GM23338 (cell line): ENCODE results near the gene DNAL1. TPM values are rescaled to one million over a fixed set of nuclear protein-coding genes. Genes with fewer than 3 reads are reported as not detected.

Source experiments
- ATAC-seq: fragments of 200-7000 bp; cut with Tn5 transposase; 3 replicates; pipeline ENCODE4 v1.9.1; 2020
- DNase-seq: peaks from one replicate; pipeline ENCODE4 v3.0.0-alpha.2; 2015; ENCODE audit warnings: low spot score
- H2AFZ ChIP-seq: fragments of 200-600 bp; sonication (generic); 2 replicates; pipeline ENCODE4 v1.8.0; 2016; ENCODE audit warnings: antibody characterized with exemption, mild to moderate bottlenecking, moderate library complexity
- H3F3A ChIP-seq: fragments of 200-600 bp; sonication (generic); replicated peaks from 2 replicates; pipeline ENCODE4 v1.8.0; 2017; ENCODE audit warnings: antibody characterized with exemption, mixed run types, low read depth
- H3K27ac ChIP-seq: fragments of 200-600 bp; sonication (generic); 2 replicates; pipeline ENCODE4 v1.6.1; 2016; ENCODE audit warnings: low read depth
- H3K27me3 ChIP-seq: fragments of 200-600 bp; sonication (generic); 2 replicates; pipeline ENCODE4 v1.8.0; 2016; ENCODE audit warnings: mild to moderate bottlenecking, mixed run types, moderate library complexity; ENCODE audit not compliant: insufficient read depth
- H3K36me3 ChIP-seq: fragments of 200-600 bp; sonication (generic); 2 replicates; pipeline ENCODE4 v1.8.0; 2016; ENCODE audit warnings: mild to moderate bottlenecking; ENCODE audit not compliant: insufficient read depth
- H3K4me1 ChIP-seq: fragments of 200-600 bp; sonication (generic); 2 replicates; pipeline ENCODE4 v1.8.0; 2016; ENCODE audit warnings: mild to moderate bottlenecking, moderate library complexity; ENCODE audit not compliant: insufficient read depth
- H3K4me2 ChIP-seq: fragments of 200-600 bp; sonication (generic); 2 replicates; pipeline ENCODE4 v1.7.1; 2017; ENCODE audit warnings: mixed run types
- H3K4me3 ChIP-seq: fragments of 200-600 bp; sonication (generic); 2 replicates; pipeline ENCODE4 v1.6.1; 2016; ENCODE audit warnings: mixed run types
- H3K79me2 ChIP-seq: fragments of 200-600 bp; sonication (generic); replicated peaks from 2 replicates; pipeline ENCODE4 v1.8.0; 2017; ENCODE audit warnings: mild to moderate bottlenecking; ENCODE audit not compliant: insufficient read depth
- H3K9me2 ChIP-seq: fragments of 200-600 bp; sonication (generic); 2 replicates; pipeline ENCODE4 v1.8.0; 2017; ENCODE audit not compliant: insufficient read depth
- H4K20me1 ChIP-seq: fragments of 200-600 bp; sonication (generic); replicated peaks from 2 replicates; pipeline ENCODE4 v1.8.0; 2017; ENCODE audit warnings: mild to moderate bottlenecking; ENCODE audit not compliant: insufficient read depth
- H3K27ac Mint-ChIP-seq: 2 replicates; pipeline ENCODE4 v1.8.0; 2020; ENCODE audit warnings: inconsistent platforms, mild to moderate bottlenecking, moderate library complexity, mixed read lengths
- H3K27me3 Mint-ChIP-seq: 3 replicates; pipeline ENCODE4 v1.8.0; 2022; ENCODE audit warnings: low read depth, mild to moderate bottlenecking, moderate library complexity, mixed read lengths, inconsistent platforms; ENCODE audit not compliant: insufficient read depth, poor library complexity
- H3K36me3 Mint-ChIP-seq: 3 replicates; pipeline ENCODE4 v1.8.0; 2021; ENCODE audit warnings: low read depth, mild to moderate bottlenecking, inconsistent platforms, moderate library complexity, mixed read lengths
- H3K4me1 Mint-ChIP-seq: 3 replicates; pipeline ENCODE4 v1.8.0; 2020; ENCODE audit warnings: mild to moderate bottlenecking, inconsistent platforms, mixed read lengths
- H3K4me3 Mint-ChIP-seq: 3 replicates; pipeline ENCODE4 v1.8.0; 2021; ENCODE audit warnings: moderate library complexity, mild to moderate bottlenecking, inconsistent platforms, mixed read lengths
- H3K9me3 Mint-ChIP-seq: 3 replicates; pipeline ENCODE4 v1.8.0; 2020; ENCODE audit warnings: moderate library complexity, mild to moderate bottlenecking, inconsistent platforms, mixed read lengths
- CREB1 ChIP-seq: fragments of 250-450 bp; sonication (Bioruptor Pico); IDR thresholded peaks from 2 replicates; pipeline ENCODE4 v1.5.0; 2020; ENCODE audit warnings: low read depth, mild to moderate bottlenecking, moderate library complexity
- ETS1 ChIP-seq: IDR thresholded peaks from 2 replicates; pipeline ENCODE4 v1.6.1; 2016; ENCODE audit warnings: antibody characterized with exemption
- EZH2 ChIP-seq: fragments of 200-600 bp; sonication (generic); IDR thresholded peaks from one replicate; pipeline ENCODE4 v1.8.0; 2017; ENCODE audit warnings: antibody characterized with exemption, mild to moderate bottlenecking, low read depth; ENCODE audit not compliant: unreplicated experiment
- EZH2phosphoT487 ChIP-seq: fragments of 200-600 bp; sonication (generic); IDR thresholded peaks from one replicate; pipeline ENCODE4 v1.8.1; 2018; ENCODE audit warnings: antibody characterized with exemption; ENCODE audit not compliant: unreplicated experiment
- JUNB ChIP-seq: IDR thresholded peaks from one replicate; pipeline ENCODE4 v1.6.1; 2016; ENCODE audit warnings: antibody characterized with exemption; ENCODE audit not compliant: unreplicated experiment
- NANOG ChIP-seq: IDR thresholded peaks from 2 replicates; pipeline ENCODE4 v1.6.1; 2016; ENCODE audit warnings: antibody characterized with exemption, borderline replicate concordance
- POLR2AphosphoS5 ChIP-seq: IDR thresholded peaks from 2 replicates; pipeline ENCODE4 v1.6.1; 2016; ENCODE audit warnings: antibody characterized with exemption, low read depth
- REST ChIP-seq: IDR thresholded peaks from one replicate; pipeline ENCODE4 v1.6.1; 2018; ENCODE audit warnings: antibody characterized with exemption; ENCODE audit not compliant: unreplicated experiment
- ZNF114 ChIP-seq: fragments of 250-450 bp; sonication (Bioruptor Pico); IDR thresholded peaks from 2 replicates; pipeline ENCODE4 v1.5.0; 2020; ENCODE audit warnings: mild to moderate bottlenecking, moderate library complexity
- ZNF331 ChIP-seq: fragments of 250-450 bp; sonication (Bioruptor Pico); IDR thresholded peaks from 2 replicates; pipeline ENCODE4 v1.5.0; 2020; ENCODE audit warnings: low read depth, mild to moderate bottlenecking, moderate library complexity
- polyA plus RNA-seq: library from polyadenylated mRNA; unstranded; fragments of >200 nt; fragmentation: Nextera tagmentation; extraction: Ambion mirVana; gene quantifications from 2 replicates; pipeline ENCODE4 v1.2.1, GENCODE V29; 2016
- total RNA-seq: library from RNA; depleted of rRNA; stranded (reverse); fragments of >200 nt; shearing (Covaris generic); gene quantifications from 2 replicates; pipeline ENCODE4 v1.2.3, GENCODE V29; 2014
- TF ChIP-seq, protein P1 (sequence below): fragments of 250-450 bp; sonication (Bioruptor Pico); IDR thresholded peaks from 2 replicates; pipeline ENCODE4 v1.5.0; 2020; ENCODE audit warnings: mild to moderate bottlenecking, moderate library complexity

The DNAL1 gene
- total and polyA plus RNA-seq, 2 experiments from 2014 or later: 7.6 to 29.3 TPM

DNA sequence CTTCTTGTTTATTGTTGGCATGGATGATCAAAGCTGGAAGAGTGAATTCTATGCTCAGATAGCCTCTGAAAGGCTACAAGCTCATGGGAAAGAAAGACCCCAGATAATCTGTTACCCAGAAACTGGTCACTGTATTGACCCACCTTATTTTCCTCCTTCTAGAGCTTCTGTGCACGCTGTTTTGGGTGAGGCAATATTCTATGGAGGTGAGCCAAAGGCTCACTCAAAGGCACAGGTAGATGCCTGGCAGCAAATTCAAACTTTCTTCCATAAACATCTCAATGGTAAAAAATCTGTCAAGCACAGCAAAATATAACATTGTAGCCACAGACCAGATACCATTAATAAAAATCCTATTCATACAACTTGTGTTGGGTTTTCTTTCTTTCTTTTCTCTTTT is 25.3 kb upstream of the DNAL1 start (continued):
- TF ChIP-seq REST: no peak
- no peak for TF ChIP-seq EZH2phosphoT487

DNA sequence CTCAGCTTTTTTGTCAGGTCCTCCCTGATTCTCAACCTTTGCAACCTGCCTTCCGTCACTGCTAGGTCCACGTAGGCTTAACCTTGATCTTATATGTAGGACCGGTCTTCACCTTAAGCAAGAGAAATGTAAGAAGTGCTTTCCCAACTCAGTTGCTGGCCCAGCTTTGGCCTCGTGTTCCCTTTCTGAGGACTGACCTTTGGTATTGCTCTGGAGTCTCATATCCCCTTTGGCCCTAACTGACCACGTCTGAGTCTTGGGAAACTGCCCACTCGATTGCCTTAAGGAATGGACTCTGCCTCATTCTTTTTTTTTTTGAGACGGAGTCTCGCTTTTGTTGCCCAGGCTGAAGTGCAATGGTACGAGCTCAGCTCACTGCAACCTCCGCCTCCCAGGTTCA is 24.5 kb upstream of the DNAL1 start:
- Mint-ChIP-seq H3K4me1 (peaks cover 7% of the 10 kb centered on the region), H3K9me3 (peaks cover 4% of the 10 kb centered on the region; the same call in 1 of the 3 replicates), H3K36me3 (peaks cover 9% of the 10 kb centered on the region; the same call in 2 of the 3 replicates), H3K4me3 (no peak overlapping the region), H3K27ac (no peak overlapping the region), H3K27me3 (peaks cover 3% of the 10 kb centered on the region)
- H3F3A ChIP-seq: no peaks in the 10 kb centered on the region
- no peak overlapping the region for H3K4me2 ChIP-seq
- ATAC-seq (no peak), DNase-seq (no peak)
- no peak overlapping the region for H3K4me3 ChIP-seq
- no peak overlapping the region for H2AFZ ChIP-seq
- no peaks in the 10 kb centered on the region for H4K20me1 ChIP-seq
- no peaks in the 10 kb centered on the region for H3K27me3 ChIP-seq
- H3K4me1 ChIP-seq: peaks cover 7% of the 10 kb centered on the region; the same call in 1 of the 2 replicates
- no peak overlapping the region for H3K27ac ChIP-seq
- H3K79me2 ChIP-seq: no peaks in the 10 kb centered on the region
- H3K9me2 ChIP-seq: no peaks in the 10 kb centered on the region
- no peaks in the 10 kb centered on the region for H3K36me3 ChIP-seq
- TF ChIP-seq NANOG: no peak
- TF ChIP-seq EZH2: no peak
- TF ChIP-seq JUNB: no peak
- no peak for TF ChIP-seq ETS1
- TF ChIP-seq, protein P1, sequence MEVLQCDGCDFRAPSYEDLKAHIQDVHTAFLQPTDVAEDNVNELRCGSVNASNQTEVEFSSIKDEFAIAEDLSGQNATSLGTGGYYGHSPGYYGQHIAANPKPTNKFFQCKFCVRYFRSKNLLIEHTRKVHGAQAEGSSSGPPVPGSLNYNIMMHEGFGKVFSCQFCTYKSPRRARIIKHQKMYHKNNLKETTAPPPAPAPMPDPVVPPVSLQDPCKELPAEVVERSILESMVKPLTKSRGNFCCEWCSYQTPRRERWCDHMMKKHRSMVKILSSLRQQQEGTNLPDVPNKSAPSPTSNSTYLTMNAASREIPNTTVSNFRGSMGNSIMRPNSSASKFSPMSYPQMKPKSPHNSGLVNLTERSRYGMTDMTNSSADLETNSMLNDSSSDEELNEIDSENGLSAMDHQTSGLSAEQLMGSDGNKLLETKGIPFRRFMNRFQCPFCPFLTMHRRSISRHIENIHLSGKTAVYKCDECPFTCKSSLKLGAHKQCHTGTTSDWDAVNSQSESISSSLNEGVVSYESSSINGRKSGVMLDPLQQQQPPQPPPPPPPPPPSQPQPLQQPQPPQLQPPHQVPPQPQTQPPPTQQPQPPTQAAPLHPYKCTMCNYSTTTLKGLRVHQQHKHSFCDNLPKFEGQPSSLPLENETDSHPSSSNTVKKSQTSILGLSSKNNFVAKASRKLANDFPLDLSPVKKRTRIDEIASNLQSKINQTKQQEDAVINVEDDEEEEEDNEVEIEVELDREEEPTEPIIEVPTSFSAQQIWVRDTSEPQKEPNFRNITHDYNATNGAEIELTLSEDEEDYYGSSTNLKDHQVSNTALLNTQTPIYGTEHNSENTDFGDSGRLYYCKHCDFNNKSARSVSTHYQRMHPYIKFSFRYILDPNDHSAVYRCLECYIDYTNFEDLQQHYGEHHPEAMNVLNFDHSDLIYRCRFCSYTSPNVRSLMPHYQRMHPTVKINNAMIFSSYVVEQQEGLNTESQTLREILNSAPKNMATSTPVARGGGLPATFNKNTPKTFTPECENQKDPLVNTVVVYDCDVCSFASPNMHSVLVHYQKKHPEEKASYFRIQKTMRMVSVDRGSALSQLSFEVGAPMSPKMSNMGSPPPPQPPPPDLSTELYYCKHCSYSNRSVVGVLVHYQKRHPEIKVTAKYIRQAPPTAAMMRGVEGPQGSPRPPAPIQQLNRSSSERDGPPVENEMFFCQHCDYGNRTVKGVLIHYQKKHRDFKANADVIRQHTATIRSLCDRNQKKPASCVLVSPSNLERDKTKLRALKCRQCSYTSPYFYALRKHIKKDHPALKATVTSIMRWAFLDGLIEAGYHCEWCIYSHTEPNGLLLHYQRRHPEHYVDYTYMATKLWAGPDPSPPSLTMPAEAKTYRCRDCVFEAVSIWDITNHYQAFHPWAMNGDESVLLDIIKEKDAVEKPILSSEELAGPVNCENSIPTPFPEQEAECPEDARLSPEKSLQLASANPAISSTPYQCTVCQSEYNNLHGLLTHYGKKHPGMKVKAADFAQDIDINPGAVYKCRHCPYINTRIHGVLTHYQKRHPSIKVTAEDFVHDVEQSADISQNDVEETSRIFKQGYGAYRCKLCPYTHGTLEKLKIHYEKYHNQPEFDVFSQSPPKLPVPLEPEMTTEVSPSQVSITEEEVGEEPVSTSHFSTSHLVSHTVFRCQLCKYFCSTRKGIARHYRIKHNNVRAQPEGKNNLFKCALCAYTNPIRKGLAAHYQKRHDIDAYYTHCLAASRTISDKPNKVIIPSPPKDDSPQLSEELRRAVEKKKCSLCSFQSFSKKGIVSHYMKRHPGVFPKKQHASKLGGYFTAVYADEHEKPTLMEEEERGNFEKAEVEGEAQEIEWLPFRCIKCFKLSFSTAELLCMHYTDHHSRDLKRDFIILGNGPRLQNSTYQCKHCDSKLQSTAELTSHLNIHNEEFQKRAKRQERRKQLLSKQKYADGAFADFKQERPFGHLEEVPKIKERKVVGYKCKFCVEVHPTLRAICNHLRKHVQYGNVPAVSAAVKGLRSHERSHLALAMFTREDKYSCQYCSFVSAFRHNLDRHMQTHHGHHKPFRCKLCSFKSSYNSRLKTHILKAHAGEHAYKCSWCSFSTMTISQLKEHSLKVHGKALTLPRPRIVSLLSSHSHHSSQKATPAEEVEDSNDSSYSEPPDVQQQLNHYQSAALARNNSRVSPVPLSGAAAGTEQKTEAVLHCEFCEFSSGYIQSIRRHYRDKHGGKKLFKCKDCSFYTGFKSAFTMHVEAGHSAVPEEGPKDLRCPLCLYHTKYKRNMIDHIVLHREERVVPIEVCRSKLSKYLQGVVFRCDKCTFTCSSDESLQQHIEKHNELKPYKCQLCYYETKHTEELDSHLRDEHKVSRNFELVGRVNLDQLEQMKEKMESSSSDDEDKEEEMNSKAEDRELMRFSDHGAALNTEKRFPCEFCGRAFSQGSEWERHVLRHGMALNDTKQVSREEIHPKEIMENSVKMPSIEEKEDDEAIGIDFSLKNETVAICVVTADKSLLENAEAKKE (CRISPR knock-in tag): no peak
- no peak for TF ChIP-seq REST
- no peak for TF ChIP-seq ZNF331 (CRISPR knock-in tag)
- no peak for TF ChIP-seq ZNF114 (CRISPR knock-in tag)
- no peak for TF ChIP-seq CREB1 (CRISPR knock-in tag)
- TF ChIP-seq POLR2AphosphoS5: no peak
